Fibroblast of skin of left biceps (primary cell): ENCODE measurements around the gene PML.
"Not testable (repeated sequence)": the region's sequence is repeated elsewhere in the genome, so short reads cannot be mapped to it uniquely, and the experiment has no call there.

Experiments
- DNase-seq, 2 experiments: peaks; one replicate each; pipeline ENCODE4 v3.0.0-alpha.2; 2013; ENCODE audit warnings: low read depth in 2 of 2

Gene PML

GRCh38 chr15:74060251-74060650 is 65.7 kb downstream of the PML start:
- no peak for DNase-seq

- DNase-seq = no peak
Measured at GRCh38 chr15:74062236-74062635, 67.7 kb downstream of the PML start.

- DNase-seq = no peak
Measured at GRCh38 chr15:74062671-74063070, 68.2 kb downstream of the PML start.

GRCh38 chr15:74063425-74064146 is 69.1 kb downstream of the PML start:
- DNase-seq = not testable (repeated sequence)

GRCh38 chr15:74064183-74064582 is 69.7 kb downstream of the PML start:
- not testable (repeated sequence) for DNase-seq

GRCh38 chr15:74064822-74065221 is 70.3 kb downstream of the PML start:
- DNase-seq = not testable (repeated sequence)

GRCh38 chr15:74065684-74066411 is 71.3 kb downstream of the PML start:
- DNase-seq = not testable (repeated sequence)

GRCh38 chr15:74071645-74072044 is 77.1 kb downstream of the PML start:
- not testable (repeated sequence) for DNase-seq

- DNase-seq = not testable (repeated sequence)
Measured at GRCh38 chr15:74072132-74072531, 77.6 kb downstream of the PML start.

GRCh38 chr15:74072614-74073337 is 78.3 kb downstream of the PML start:
- DNase-seq = not testable (repeated sequence)

- DNase-seq = not testable (repeated sequence)
Measured at GRCh38 chr15:74075781-74076180, 81.3 kb downstream of the PML start.

- DNase-seq = not testable (repeated sequence)
Measured at GRCh38 chr15:74082450-74082849, 87.9 kb downstream of the PML start, which contains the start of gene GOLGA6A. Gene GOLGA6A (minus strand): TSS chr15:74082550. CDS start chr15:74082509, 41 bp downstream.

- DNase-seq = not testable (repeated sequence)
Measured at GRCh38 chr15:74094567-74094966, 100.1 kb downstream of the PML start.

- not testable (repeated sequence) for DNase-seq
Measured at GRCh38 chr15:74095610-74096009, 101.1 kb downstream of the PML start.

GRCh38 chr15:74096753-74097474 is 102.4 kb downstream of the PML start:
- DNase-seq = not testable (repeated sequence)
